Ishikawa (cell line): Measurements from ENCODE around the gene GAB2.

Experiments used
- CEBPB ChIP-seq: IDR thresholded peaks from 2 replicates; pipeline ENCODE4 v1.6.1; 2012
- EP300 ChIP-seq: IDR thresholded peaks from 2 replicates; pipeline ENCODE4 v1.6.1; 2012; ENCODE audit warnings: borderline replicate concordance
- FOXM1 ChIP-seq: IDR thresholded peaks from 2 replicates; pipeline ENCODE4 v1.6.1; 2012; ENCODE audit warnings: low read depth, borderline replicate concordance
- MAX ChIP-seq: IDR thresholded peaks from 2 replicates; pipeline ENCODE4 v1.6.1; 2012
- RAD21 ChIP-seq: IDR thresholded peaks from 2 replicates; pipeline ENCODE4 v1.6.1; 2012; ENCODE audit warnings: low read depth
- TAF1 ChIP-seq: IDR thresholded peaks from 2 replicates; pipeline ENCODE4 v1.6.1; 2012; ENCODE audit warnings: low read depth, mild to moderate bottlenecking
- USF1 ChIP-seq: IDR thresholded peaks from 2 replicates; pipeline ENCODE4 v1.6.1; 2012
- YY1 ChIP-seq: IDR thresholded peaks from 2 replicates; pipeline ENCODE4 v1.6.1; 2012; ENCODE audit warnings: low read depth
- ZBTB7A ChIP-seq: IDR thresholded peaks from 2 replicates; pipeline ENCODE4 v1.6.1; 2012; ENCODE audit warnings: low read depth
- TF ChIP-seq, protein P1 (sequence below): IDR thresholded peaks from 2 replicates; pipeline ENCODE4 v1.6.1; 2012; ENCODE audit warnings: low read depth, mild to moderate bottlenecking

GRCh38 chr11:78420796-78421209 lies 3.2 kb upstream of the GAB2 start:
- no peak for TF ChIP-seq USF1
- TF ChIP-seq EP300: no peak
- no peak for TF ChIP-seq CEBPB
- TF ChIP-seq, protein P1, sequence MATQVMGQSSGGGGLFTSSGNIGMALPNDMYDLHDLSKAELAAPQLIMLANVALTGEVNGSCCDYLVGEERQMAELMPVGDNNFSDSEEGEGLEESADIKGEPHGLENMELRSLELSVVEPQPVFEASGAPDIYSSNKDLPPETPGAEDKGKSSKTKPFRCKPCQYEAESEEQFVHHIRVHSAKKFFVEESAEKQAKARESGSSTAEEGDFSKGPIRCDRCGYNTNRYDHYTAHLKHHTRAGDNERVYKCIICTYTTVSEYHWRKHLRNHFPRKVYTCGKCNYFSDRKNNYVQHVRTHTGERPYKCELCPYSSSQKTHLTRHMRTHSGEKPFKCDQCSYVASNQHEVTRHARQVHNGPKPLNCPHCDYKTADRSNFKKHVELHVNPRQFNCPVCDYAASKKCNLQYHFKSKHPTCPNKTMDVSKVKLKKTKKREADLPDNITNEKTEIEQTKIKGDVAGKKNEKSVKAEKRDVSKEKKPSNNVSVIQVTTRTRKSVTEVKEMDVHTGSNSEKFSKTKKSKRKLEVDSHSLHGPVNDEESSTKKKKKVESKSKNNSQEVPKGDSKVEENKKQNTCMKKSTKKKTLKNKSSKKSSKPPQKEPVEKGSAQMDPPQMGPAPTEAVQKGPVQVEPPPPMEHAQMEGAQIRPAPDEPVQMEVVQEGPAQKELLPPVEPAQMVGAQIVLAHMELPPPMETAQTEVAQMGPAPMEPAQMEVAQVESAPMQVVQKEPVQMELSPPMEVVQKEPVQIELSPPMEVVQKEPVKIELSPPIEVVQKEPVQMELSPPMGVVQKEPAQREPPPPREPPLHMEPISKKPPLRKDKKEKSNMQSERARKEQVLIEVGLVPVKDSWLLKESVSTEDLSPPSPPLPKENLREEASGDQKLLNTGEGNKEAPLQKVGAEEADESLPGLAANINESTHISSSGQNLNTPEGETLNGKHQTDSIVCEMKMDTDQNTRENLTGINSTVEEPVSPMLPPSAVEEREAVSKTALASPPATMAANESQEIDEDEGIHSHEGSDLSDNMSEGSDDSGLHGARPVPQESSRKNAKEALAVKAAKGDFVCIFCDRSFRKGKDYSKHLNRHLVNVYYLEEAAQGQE: no peak
- no peak for TF ChIP-seq MAX
- no peak for TF ChIP-seq RAD21
- TF ChIP-seq TAF1: no peak
- no peak for TF ChIP-seq ZBTB7A
- TF ChIP-seq FOXM1: no peak
- TF ChIP-seq YY1: no peak
